GM11168 (cell line): ENCODE data around the gene SERPINA3.
"Not testable (repeated sequence)": the region's sequence is repeated elsewhere in the genome, so short reads cannot be mapped to it uniquely, and the experiment has no call there.

Experiments used
- in situ Hi-C: fragments of 300-500 bp; cut with MboI; formaldehyde crosslinking; loops from one replicate; pipeline ENCODE4 v1.12.0; 2022; ENCODE audit warnings: low sequenced_read_pairs; ENCODE audit not compliant: unreplicated experiment

SERPINA3 gene

DNA sequence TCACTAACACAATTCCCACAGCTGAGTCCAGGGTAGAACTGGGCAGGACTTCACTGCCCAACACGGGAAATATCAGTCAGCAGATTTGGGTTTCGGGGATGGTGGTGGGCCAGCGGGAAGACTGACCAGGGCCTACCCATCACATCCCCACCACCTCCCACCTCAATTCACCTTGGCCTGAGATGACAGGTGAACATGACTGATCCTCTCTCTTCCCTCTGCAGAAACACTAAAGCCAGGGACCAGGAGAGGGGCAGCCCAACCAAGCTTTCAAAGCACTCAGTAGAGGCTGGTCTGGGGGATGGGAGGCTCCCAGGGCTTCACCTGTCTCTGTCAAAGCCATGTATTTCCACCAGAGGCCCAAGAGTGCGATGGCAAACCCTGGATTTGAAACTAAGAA is 28.6 kb upstream of the SERPINA3 start:
- in situ Hi-C loops = no loop called here

GRCh38 chr14:94584591-94585280 is 27.5 kb upstream of the SERPINA3 start:
- in situ Hi-C loops = no loop called here

DNA sequence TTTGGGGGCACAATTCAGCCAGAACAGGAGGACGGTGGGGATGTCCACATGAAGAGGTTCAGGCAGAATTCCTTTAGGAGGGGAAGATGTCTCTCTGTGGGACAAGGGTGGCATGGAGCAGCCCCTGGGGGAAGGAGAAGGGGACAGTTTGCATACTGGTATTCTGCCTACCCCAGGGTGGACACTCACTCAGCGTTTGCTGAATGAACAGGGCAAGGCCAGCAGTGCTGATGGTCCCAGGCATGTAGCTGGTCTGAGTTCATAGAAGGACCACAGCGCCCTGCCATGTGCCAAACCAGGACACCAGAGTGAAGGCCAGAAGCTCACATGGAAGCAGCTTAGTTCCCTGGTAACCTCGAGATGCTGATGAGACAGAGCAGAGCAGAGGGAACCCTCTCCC is 25.6 kb upstream of the SERPINA3 start:
- in situ Hi-C loops = no loop called here

DNA sequence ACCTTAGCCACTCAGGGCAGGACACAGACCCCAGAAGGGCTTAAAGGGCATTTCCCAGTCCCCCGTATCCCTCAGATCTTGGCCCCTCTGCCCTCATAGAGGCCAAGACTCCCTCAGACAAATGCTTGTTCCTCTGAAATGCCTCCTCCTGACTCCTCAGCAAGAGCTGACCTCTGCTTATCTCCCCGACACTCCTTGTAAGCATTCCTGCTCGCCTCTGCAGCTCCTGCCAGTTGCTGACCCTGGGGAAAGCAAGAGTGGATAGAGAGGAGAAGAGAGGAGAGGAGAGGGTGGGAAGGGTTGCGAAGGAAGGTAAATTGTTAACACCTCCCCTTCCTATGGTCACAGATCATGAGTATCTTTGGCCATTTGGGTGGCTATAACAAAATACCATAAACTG is 23.9 kb upstream of the SERPINA3 start:
- in situ Hi-C loops = no loop called here

DNA sequence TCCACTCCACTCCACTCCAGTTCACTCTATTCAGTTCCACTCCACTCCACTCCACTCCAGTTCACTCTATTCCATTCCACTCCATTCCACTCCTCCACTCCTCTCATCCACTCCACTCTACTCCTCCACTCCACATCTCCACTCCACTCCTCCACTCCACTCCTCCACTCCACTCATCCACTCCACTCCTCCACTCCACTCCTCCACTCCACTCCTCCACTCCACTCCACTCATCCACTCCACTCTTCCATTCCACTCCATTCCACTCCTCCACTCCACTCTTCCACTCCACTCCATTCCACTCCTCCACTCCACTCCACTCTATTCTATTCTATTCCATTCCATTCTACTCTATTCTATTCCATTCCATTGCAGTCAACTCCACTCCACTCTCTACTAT is 21.1 kb upstream of the SERPINA3 start:
- in situ Hi-C loops = no loop called here

- in situ Hi-C loops = no loop called here
Observed at GRCh38 chr14:94591871-94592270, 20.3 kb upstream of the SERPINA3 start.

DNA sequence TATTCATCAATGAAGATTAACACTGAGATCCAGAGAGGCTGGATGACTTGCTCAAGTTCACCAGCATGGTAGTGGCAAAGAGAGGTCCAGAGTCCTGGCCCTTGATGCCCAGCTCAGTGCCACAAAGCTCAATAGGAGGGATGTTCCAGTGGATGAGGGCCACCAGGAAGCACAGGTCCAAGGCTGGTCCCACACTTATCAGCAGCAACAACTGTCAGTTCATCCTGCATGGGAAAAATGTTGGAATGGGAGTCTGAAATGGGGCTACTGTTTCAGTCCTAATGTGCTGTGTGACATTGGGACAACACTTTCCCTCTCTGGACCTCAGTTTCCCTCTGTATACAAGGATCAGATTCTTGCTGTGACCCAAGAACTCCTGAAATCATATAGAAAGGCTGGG is 19.7 kb upstream of the SERPINA3 start:
- in situ Hi-C loops = no loop called here

DNA sequence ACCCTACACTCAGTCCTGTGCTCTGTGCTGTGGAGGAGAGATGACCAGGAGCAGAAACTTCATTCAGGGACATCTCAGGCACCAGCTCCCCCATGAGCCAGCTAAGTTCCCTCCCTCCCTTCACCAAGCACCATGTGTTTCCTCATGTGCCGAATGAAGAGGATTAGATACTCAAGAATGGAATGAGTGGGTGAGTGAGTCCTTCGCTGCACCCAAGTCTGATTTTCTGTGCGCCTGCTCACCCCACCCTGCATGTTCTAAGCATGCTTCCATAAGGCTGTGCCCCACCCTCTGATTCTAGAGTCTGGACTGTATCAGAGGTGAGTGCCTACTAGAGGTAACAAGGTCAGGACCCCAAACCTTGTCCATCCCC is 18.8 kb upstream of the SERPINA3 start:
- in situ Hi-C loops = no loop called here

DNA sequence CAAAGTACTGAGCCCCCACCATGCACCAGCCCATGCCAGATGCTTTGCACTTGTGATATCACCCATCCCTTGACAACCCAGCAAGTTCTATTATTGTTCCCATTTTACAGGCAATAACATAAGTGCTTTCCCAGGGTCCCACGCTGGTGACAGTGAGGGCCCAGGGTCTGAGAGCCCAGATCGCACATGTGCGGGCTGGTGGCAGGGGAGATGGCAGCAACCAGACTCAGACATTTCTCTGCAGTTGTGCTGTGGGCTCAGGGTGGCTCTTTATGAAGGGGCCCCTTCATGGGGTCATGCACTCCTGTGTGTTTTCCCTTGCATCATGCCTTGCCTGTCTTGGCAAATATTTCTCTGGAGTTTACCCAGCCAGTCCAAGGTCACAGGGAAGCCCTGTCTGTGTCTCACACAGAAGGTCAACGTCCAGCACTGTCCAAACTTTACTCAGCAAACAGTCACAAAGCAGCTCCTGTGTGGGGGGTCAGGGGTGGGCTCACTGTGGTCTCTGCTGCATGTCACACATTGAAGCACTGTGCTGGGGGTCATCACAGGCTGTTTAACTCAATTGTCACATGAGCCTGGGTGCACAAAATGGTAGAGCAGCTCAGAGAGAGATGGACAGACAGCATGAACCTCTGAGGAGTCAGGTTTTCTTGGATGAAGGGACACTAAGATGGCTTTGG is 18.3 kb upstream of the SERPINA3 start:
- in situ Hi-C loops = no loop called here

GRCh38 chr14:94594441-94594840 is 17.8 kb upstream of the SERPINA3 start:
- in situ Hi-C loops = no loop called here

DNA sequence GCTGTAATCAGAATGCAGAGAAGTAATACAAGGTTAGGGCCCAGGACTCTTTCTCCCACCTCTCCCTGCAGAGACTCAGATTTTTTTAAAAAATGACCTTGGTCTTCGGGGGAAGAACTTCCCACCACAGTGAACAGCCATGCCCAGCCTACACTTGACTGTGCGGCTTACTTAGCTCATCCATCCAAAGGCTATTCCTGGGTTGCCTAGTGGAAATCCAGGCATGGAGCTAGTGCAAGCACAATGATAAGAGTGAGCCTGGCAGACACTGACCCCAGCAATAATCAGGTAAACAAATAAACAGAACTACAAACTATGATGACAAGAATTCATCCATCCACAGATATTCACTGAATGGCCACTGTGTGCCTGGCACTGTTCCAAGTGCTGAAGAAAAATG is 16.3 kb upstream of the SERPINA3 start:
- in situ Hi-C loops = no loop called here

- in situ Hi-C loops = no loop called here
Observed at GRCh38 chr14:94596361-94596760, 15.8 kb upstream of the SERPINA3 start.

GRCh38 chr14:94597788-94598187 is 14.4 kb upstream of the SERPINA3 start:
- in situ Hi-C loops = no loop called here

DNA sequence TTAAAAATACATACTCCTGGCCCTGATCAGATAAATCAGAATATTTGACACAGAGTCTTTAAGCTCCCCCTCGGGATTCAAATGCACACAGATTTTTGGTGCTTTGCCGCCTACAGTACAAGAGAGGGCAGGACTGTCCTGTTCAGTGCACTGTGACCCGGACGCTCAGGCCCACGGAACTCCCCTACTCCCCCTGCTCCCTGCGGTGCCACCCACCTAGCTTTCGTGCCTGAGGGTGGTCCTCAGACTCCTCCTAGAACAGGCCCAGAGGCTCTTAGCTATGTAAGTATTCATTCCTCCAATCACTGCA is 13.7 kb upstream of the SERPINA3 start:
- in situ Hi-C loops = no loop called here

GRCh38 chr14:94598816-94599655 is 13.2 kb upstream of the SERPINA3 start:
- in situ Hi-C loops = no loop called here

DNA sequence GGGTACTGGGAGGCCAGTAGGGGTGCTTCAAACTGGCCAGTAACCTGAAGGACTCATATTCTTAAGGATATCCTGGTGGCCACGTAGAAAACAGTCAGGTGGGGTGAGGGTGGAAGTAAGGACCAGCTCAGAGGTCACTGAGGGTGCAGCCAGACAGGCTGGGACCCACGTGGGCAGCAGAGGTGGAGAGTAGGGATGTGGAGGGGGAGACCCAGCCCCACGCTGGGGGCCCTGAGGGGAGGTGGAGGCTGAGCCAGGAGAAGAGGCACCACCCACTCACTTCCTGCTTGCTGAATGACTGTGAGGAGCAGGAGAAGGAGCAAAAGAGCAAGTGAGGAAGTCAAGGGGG is 12.6 kb upstream of the SERPINA3 start:
- in situ Hi-C loops = no loop called here

- in situ Hi-C loops = no loop called here
Observed at GRCh38 chr14:94600148-94600545, 12.0 kb upstream of the SERPINA3 start.

DNA sequence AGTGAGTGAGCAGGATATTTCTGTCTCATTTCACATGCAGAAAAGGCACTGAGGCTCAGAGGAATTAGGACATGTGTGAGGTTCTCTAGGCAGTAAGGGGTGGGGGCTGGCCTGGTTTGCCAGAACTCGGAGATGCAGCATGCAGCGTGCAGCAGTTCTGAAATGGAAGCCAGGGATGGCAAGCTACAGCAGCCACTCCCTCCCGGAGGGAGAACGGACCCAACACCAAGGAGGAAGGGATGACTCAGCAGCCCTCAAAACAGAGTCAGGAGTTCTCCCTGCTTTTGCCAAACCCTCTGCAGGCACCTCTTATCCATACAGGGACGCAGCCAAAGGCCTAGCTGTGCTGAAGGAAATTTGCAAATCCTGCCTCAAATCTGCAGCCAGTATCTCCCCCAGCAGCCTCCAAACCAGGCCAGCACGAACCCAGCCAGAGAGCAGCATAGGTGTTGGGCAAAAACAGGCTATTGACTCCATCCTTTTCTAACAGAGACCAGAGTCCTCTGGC is 10.3 kb upstream of the SERPINA3 start:
- in situ Hi-C loops = no loop called here

DNA sequence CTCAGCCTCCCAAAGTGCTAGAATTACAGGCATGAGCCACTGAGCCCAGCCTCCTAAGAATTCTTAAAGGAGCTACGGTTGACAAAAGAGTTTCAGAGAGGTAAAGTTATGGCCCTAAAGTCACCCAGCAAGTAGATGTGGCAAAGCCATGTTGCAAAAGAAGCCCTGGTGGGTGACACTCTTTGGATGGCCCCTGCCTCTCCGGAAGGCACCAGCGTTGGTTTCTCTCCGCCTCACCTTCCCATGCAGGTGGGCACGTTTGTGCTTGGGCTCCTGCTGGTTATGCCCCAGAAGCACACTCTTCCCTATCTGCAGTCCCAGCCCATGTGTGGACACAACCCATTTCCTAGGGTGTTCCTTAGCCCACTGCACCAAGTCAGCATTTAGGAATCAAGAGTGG is 9.5 kb upstream of the SERPINA3 start:
- in situ Hi-C loops = no loop called here

GRCh38 chr14:94605361-94605760 is 6.8 kb upstream of the SERPINA3 start:
- in situ Hi-C loops = no loop called here

DNA sequence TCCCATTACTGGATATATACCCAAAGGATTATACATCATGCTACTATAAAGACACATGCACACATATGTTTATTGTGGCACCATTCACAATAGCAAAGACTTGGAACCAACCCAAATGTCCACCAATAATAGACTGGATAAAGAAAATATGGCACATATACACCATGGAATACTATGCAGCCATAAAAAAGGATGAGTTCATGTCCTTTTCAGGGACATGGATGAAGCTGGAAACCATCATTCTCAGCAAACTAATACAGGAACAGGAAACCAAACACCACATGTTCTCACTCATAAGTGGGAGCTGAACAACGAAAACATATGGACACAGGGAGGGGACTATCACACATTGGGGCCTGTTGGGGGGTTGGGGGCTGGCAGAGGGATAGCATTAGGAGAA is 3.2 kb upstream of the SERPINA3 start:
- in situ Hi-C loops = not testable (repeated sequence)
